Vagina (tissue), 2 donors: Measurements from ENCODE around the gene CYP4F11.

Experiments used
- CTCF ChIP-seq, 3 experiments: fragments of 450-650 bp in 2 of 3; fragments of 200-600 bp in 1 of 3; sonication (generic) in 1 of 3; IDR thresholded peaks; one replicate each; pipeline ENCODE4 v1.5.1; 2017 to 2019; ENCODE audit warnings: antibody characterized with exemption in 3 of 3, mild to moderate bottlenecking in 2 of 3, moderate library complexity in 2 of 3
- POLR2A ChIP-seq, 2 donors: fragments of 450-650 bp; IDR thresholded peaks; one replicate each; pipeline ENCODE4 v1.6.1; 2017; ENCODE audit warnings: antibody characterized with exemption in 2 of 2, mild to moderate bottlenecking in 2 of 2, moderate library complexity in 2 of 2

- no peak for TF ChIP-seq CTCF (IDR thresholded peaks at IDR 0.05)
- no peak for TF ChIP-seq POLR2A (IDR thresholded peaks at IDR 0.05)
These were observed 45.0 kb upstream of the CYP4F11 start for GRCh38 chr19:15979293-15979692.
